ENCODE results near the gene CEP97. TPM values are rescaled to one million over a fixed set of nuclear protein-coding genes. Genes with fewer than 3 reads are reported as not detected.

Gene CEP97
- total and polyA plus RNA-seq, 9 of the 15 experiments (the other 6 are each of a cell fraction or from before 2014, with no cell fraction given): 2.0 to 10.1 (median 4.3) TPM

GRCh38 chr3:101732240-101732641 lies 7.8 kb downstream of the CEP97 start (continued):
- TF ChIP-seq FOXM1 (IDR thresholded peaks at IDR 0.05; ENCODE audit: low read depth) (no peak), FOXM1 (CRISPR knock-in tag; IDR thresholded peaks at IDR 0.05; ENCODE audit: low read depth) (no peak), ZBTB40 (IDR thresholded peaks at IDR 0.05) (no peak), ZBTB40 (CRISPR knock-in tag; IDR thresholded peaks at IDR 0.05) (no peak), BRD4 (IDR thresholded peaks at IDR 0.05) (no peak), TEAD1 (CRISPR knock-in tag; IDR thresholded peaks at IDR 0.05) (no peak), ESRRA (IDR thresholded peaks at IDR 0.05; ENCODE audit: borderline replicate concordance, low read depth) (no peak), NFXL1 (CRISPR knock-in tag; IDR thresholded peaks at IDR 0.05) (no peak), ZNF12 (CRISPR knock-in tag; IDR thresholded peaks at IDR 0.05) (no peak), ZNF551 (CRISPR knock-in tag; IDR thresholded peaks at IDR 0.05) (no peak)
- TF ChIP-seq, protein P1, sequence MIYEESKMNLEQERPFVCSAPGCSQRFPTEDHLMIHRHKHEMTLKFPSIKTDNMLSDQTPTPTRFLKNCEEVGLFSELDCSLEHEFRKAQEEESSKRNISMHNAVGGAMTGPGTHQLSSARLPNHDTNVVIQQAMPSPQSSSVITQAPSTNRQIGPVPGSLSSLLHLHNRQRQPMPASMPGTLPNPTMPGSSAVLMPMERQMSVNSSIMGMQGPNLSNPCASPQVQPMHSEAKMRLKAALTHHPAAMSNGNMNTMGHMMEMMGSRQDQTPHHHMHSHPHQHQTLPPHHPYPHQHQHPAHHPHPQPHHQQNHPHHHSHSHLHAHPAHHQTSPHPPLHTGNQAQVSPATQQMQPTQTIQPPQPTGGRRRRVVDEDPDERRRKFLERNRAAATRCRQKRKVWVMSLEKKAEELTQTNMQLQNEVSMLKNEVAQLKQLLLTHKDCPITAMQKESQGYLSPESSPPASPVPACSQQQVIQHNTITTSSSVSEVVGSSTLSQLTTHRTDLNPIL (CRISPR knock-in tag; IDR thresholded peaks at IDR 0.05): no peak

All from K562 (cell line).